OCI-LY1 (cell line): ENCODE results near the gene WDR72.

Experiments
- EZH2 ChIP-seq: fragments of 200-600 bp; sonication (generic), shearing (Covaris generic); IDR thresholded peaks from 2 replicates; pipeline ENCODE4 v1.8.0; 2017; ENCODE audit warnings: borderline replicate concordance, mixed run types, mild to moderate bottlenecking, antibody characterized with exemption, low read length, moderate library complexity, mixed read lengths
- TF ChIP-seq, protein P1 (sequence below): fragments of 200-600 bp; sonication (generic), shearing (Covaris generic); IDR thresholded peaks from 2 replicates; pipeline ENCODE4 v1.5.1; 2017; ENCODE audit warnings: mild to moderate bottlenecking, antibody characterized with exemption, low read length, moderate library complexity, mixed read lengths

- TF ChIP-seq, protein P1, sequence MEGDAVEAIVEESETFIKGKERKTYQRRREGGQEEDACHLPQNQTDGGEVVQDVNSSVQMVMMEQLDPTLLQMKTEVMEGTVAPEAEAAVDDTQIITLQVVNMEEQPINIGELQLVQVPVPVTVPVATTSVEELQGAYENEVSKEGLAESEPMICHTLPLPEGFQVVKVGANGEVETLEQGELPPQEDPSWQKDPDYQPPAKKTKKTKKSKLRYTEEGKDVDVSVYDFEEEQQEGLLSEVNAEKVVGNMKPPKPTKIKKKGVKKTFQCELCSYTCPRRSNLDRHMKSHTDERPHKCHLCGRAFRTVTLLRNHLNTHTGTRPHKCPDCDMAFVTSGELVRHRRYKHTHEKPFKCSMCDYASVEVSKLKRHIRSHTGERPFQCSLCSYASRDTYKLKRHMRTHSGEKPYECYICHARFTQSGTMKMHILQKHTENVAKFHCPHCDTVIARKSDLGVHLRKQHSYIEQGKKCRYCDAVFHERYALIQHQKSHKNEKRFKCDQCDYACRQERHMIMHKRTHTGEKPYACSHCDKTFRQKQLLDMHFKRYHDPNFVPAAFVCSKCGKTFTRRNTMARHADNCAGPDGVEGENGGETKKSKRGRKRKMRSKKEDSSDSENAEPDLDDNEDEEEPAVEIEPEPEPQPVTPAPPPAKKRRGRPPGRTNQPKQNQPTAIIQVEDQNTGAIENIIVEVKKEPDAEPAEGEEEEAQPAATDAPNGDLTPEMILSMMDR: no peak
- no peak for TF ChIP-seq EZH2
Measured at GRCh38 chr15:53482055-53482454, 277.4 kb downstream of the WDR72 start.
